Left lung (tissue), 10 donors: ENCODE results near the gene NSMCE4A. TPM values are rescaled to one million over a fixed set of nuclear protein-coding genes. Genes with fewer than 3 reads are reported as not detected.

Experiments
- ATAC-seq: fragments of 200-7000 bp; cut with Tn5 transposase; one replicate; pipeline ENCODE4 v1.9.1; 2020; ENCODE audit warnings: moderate library complexity
- DNase-seq, 4 donors: peaks; one replicate each; pipeline ENCODE4 v3.0.0-alpha.2; 2013 to 2020
- H3K27ac ChIP-seq, 2 donors: fragments of 200-600 bp; sonication (generic) in 1 of 2; one replicate each; pipeline versions ENCODE4 v1.5.0 to v1.8.0; 2020 to 2021
- H3K27me3 ChIP-seq, 2 donors: fragments of 200-600 bp; sonication (generic) in 1 of 2; one replicate each; pipeline versions ENCODE4 v1.5.0 to v1.8.0; 2020 to 2021
- H3K36me3 ChIP-seq, 2 donors: fragments of 200-600 bp; sonication (generic) in 1 of 2; one replicate each; pipeline versions ENCODE4 v1.5.0 to v1.8.0; 2020 to 2021
- H3K4me1 ChIP-seq, 2 donors: fragments of 200-600 bp; one replicate each; pipeline ENCODE4 v1.8.0; 2021
- H3K4me3 ChIP-seq, 2 donors: fragments of 200-600 bp; sonication (generic) in 1 of 2; one replicate each; pipeline versions ENCODE4 v1.5.0 to v1.8.0; 2020 to 2021; ENCODE audit warnings: mild to moderate bottlenecking in 1 of 2
- H3K9me3 ChIP-seq, 2 donors: fragments of 200-600 bp; sonication (generic) in 1 of 2; one replicate each; pipeline versions ENCODE4 v1.5.0 to v1.8.0; 2020 to 2021
- CTCF ChIP-seq, 2 donors: fragments of 200-600 bp; sonication (generic) in 1 of 2; IDR thresholded peaks; one replicate each; pipeline versions ENCODE4 v1.5.0 to v1.8.0; 2021; ENCODE audit warnings: antibody characterized with exemption in 2 of 2
- intact Hi-C, 2 donors: fragments of 100-400 bp; cut with DNase I; formaldehyde crosslinking; loops; one replicate each; pipeline versions ENCODE4 v1.11.2 to v1.14.2; 2022
- polyA plus RNA-seq, 6 donors: library from polyadenylated mRNA; unstranded; fragments of 120-200 nt; gene quantifications; one replicate each; pipeline ENCODE4 v1.2.1, GENCODE V29; 2013; ENCODE audit not compliant: insufficient read length in 6 of 6
- total RNA-seq, 2 donors: library from RNA; stranded (reverse); fragmentation: NEBNext Ultra II Directional; extraction: Animal tissue kit (Norgen Biotek cat#: 25700); gene quantifications; one replicate each; pipeline ENCODE4 v1.2.1, GENCODE V29; 2021
- donor health status: DM: no; HTN: yes; CAD: no.
- donor health status: DM: no; HTN: no; CAD: no.

Gene NSMCE4A
- total and polyA plus RNA-seq, 8 donors: 26.2 to 112 (median 99.1) TPM

GRCh38 chr10:121965996-121966395, 9.0 kb downstream of the NSMCE4A start:
- no peak overlapping the region for H3K4me3 ChIP-seq
- H3K4me1 ChIP-seq: no peaks in the 10 kb centered on the region
- no peaks in the 10 kb centered on the region for H3K27me3 ChIP-seq
- peaks cover 0 to 84% of the 10 kb centered on the region in 2 donors for H3K36me3 ChIP-seq
- no peak for TF ChIP-seq CTCF (IDR thresholded peaks at IDR 0.05)
- no peak for DNase-seq
- intact Hi-C loops: no loop called here
- ATAC-seq: no peak
- no peak overlapping the region for H3K27ac ChIP-seq
- H3K9me3 ChIP-seq: no peaks in the 10 kb centered on the region

GRCh38 chr10:121961456-121961855, 13.6 kb downstream of the NSMCE4A start:
- Histone ChIP-seq H3K4me3 (no peak overlapping the region), H3K4me1 (no peaks in the 10 kb centered on the region), H3K36me3 (peaks cover 0 to 83% of the 10 kb centered on the region in 2 donors), H3K9me3 (no peaks in the 10 kb centered on the region), H3K27ac (no peak overlapping the region), H3K27me3 (no peaks in the 10 kb centered on the region)
- TF ChIP-seq CTCF (IDR thresholded peaks at IDR 0.05): no peak
- no peak for DNase-seq
- intact Hi-C loops: no loop called here
- no peak for ATAC-seq

- H3K4me3 ChIP-seq: no peak overlapping the region
- H3K36me3 ChIP-seq: peaks cover 0 to 81% of the 10 kb centered on the region in 2 donors
- TF ChIP-seq CTCF (IDR thresholded peaks at IDR 0.05): no peak
- DNase-seq (no peak), ATAC-seq (no peak)
- no peak overlapping the region for H3K27ac ChIP-seq
- H3K27me3 ChIP-seq: no peaks in the 10 kb centered on the region
- intact Hi-C loops: no loop called here
- no peaks in the 10 kb centered on the region for H3K4me1 ChIP-seq
- no peaks in the 10 kb centered on the region for H3K9me3 ChIP-seq
These were observed 15.3 kb downstream of the NSMCE4A start for GRCh38 chr10:121959671-121960070.

- Histone ChIP-seq H3K4me3 (no peak overlapping the region), H3K9me3 (no peaks in the 10 kb centered on the region), H3K27ac (no peak overlapping the region), H3K36me3 (peaks cover 0 to 71% of the 10 kb centered on the region in 2 donors), H3K27me3 (no peaks in the 10 kb centered on the region), H3K4me1 (no peaks in the 10 kb centered on the region)
- no peak for TF ChIP-seq CTCF (IDR thresholded peaks at IDR 0.05)
- intact Hi-C loops: no loop called here
- DNase-seq (no peak), ATAC-seq (no peak)
These were observed 18.6 kb downstream of the NSMCE4A start for GRCh38 chr10:121956111-121957061.

- ATAC-seq (no peak), DNase-seq (no peak)
- H3K4me1 ChIP-seq: no peaks in the 10 kb centered on the region
- no peak overlapping the region for H3K4me3 ChIP-seq
- H3K27me3 ChIP-seq: no peaks in the 10 kb centered on the region
- intact Hi-C loops: no loop called here
- TF ChIP-seq CTCF (IDR thresholded peaks at IDR 0.05): no peak
- H3K36me3 ChIP-seq: peaks cover 0 to 31% of the 10 kb centered on the region in 2 donors
- no peaks in the 10 kb centered on the region for H3K9me3 ChIP-seq
- no peak overlapping the region for H3K27ac ChIP-seq
These were observed 22.8 kb downstream of the NSMCE4A start for GRCh38 chr10:121952226-121952625.
